HG02870 (cell line): Measurements from ENCODE around the gene HSBP1.

ENCODE experiments used
- ATAC-seq: cut with Tn5 transposase; IDR thresholded peaks from one replicate; pipeline ENCODE4 v1.9.1; 2021; ENCODE audit warnings: mild to moderate bottlenecking, moderate library complexity; ENCODE audit not compliant: unreplicated experiment

The HSBP1 gene

DNA sequence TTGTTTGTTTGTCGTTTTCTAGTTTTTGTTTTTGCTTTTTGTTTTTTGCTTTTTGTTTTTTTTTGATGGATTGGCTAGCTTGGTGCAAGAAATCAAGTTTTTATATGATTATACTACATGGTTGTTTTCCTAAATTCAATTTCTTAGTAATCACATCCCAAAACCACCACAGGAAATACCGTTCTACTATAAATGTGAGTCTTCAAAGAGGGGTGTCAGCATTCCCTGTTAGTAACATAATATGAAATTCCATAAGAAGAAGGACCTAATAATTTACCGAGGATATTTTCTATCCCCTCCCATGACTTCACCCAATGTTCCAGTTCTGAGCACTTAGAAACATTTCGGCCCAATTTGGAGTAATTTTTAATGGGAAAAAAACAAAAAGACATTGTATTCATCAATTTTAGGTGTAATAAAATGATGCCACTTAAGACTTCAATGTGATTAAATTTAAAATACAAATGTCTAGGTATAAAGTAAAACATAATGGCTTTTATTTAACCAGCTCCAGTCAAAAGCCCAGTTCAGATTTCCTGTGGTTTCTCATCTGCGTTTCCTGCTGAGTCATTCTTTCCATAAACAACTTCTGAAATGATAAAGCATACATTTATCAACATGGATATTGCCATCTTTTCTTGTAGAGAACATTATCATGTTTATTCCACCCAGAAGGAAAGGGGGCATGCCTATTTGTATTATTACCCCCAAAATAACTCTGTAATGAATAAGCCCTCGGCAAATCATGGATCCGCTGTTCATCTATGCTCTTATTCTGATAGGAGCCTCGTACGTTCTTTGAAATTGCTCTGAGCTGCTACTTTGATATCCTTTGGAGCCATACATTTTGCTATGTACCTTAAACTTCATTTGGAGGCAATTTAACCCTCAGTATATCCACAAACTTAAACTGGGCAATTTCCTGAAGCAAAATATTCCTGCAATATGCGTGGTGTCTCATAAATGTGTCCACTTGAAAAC is 28.1 kb downstream of the HSBP1 start:
- ATAC-seq: no peak

DNA sequence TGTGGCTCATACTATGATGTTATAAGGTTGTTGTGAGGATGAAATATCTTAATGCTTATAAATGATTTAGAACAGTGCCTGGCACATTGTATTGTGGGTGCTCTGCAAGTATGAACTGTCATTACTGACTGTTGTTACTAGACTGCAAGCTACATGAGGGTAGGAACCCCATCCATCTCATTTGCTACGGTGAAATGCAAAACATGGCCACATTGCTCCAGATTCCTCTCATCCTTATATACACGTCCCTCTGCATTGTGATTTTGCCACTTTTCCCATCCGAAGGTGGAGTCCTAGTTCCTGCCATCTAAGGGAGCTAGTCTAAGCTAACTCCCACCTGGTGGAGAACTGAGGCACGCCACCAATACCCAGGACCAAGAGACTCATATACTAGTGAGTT is 29.8 kb downstream of the HSBP1 start:
- no peak for ATAC-seq

- ATAC-seq: no peak
Observed at GRCh38 chr16:83838151-83838550, 30.4 kb downstream of the HSBP1 start.

DNA sequence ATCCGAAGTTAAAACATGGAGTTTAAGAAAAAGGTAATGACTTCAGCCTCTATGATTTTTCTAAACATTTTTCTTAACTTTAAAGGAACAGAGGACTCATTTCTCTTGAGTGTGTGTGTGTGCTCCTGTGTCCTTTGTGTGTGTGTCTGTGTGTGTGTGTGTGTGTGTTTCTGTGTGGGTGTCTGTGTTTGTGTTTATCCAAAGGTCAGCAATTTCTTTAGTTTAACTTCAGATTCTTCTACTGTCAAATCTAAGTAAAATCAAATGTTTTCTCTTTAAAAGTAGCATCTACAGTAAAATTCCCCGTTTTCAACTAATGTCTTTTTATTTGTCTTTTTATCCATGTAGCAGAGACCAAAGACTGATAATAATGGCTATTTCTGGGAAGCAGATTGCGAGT is 31.8 kb downstream of the HSBP1 start:
- ATAC-seq: no peak

GRCh38 chr16:83840060-83840617 is 32.4 kb downstream of the HSBP1 start:
- ATAC-seq: no peak

DNA sequence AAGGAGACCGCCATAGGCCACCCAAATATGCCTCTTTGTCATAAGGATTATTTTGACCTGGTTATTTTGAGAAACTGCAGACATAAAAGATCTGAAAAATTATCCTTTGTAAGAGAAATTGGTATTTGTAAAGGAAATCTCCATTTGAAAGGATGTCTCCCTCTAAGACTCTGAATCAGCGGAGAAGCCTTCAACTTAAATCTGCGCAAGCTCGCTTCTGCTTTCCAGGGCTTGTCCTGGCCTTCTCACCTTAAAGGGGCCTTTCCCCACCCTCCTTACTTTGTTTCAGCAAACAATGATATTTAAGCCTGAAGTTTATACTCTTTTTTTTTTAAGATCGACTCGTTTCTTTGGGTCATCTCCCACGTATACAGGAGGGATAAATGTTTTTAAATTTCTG is 34.5 kb downstream of the HSBP1 start:
- no peak for ATAC-seq

DNA sequence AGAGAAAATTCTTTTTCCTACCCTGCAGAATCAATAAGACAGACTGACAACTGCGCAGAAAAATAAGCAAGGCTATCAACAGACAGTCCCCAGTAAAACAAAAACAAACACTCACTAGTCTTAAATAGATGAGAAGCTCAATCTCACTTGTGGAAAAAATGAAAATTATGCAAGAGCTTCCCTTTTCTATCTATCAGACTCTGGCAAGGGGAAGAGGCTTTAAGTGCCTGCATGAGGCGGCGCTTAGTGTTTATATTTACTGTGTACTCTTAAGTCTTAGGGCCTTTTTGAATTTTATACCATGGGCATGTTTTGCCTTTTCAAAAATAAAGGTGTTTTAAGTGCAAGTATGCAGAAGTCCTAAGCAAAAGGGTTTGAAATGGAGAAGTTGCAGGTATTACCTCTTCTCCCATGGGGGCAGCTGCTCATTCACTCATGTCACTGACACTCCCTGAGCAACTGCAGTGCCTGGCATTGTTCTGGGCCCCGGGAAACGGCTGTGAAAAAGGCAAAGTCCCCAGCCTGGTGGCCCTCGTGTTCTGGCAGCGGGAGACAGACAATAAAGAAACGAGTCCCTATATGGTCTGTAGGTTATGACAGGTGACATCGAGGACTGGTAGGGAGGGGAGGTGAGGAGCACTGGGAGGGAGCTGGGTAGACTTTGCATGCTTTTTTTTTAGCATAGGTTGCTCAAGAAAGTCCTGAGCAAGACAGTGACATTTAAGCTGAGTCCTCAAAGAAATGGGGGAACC is 35.2 kb downstream of the HSBP1 start:
- no peak for ATAC-seq

- ATAC-seq: no peak
Observed at GRCh38 chr16:83843657-83844056, 35.9 kb downstream of the HSBP1 start.

DNA sequence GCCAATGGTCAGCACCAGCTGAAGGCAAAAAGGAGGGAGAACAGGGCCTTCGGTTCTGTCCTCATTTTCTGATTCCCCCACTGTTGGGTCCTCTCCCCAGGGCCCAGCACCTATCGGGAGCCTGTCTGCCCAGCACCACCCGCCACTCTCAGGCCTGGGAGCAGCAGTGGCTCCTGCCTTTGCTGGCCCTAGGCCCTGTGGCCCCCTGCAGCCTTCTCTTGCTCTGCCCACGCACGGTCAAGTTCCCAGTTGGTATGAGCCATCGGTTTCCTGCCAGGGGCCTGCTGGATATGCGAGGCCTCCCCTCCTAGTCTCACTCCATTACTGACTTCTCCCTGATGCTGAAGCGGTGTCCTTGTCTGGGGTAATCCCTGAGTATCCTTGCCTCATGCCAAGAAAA is 37.5 kb downstream of the HSBP1 start:
- ATAC-seq: no peak

DNA sequence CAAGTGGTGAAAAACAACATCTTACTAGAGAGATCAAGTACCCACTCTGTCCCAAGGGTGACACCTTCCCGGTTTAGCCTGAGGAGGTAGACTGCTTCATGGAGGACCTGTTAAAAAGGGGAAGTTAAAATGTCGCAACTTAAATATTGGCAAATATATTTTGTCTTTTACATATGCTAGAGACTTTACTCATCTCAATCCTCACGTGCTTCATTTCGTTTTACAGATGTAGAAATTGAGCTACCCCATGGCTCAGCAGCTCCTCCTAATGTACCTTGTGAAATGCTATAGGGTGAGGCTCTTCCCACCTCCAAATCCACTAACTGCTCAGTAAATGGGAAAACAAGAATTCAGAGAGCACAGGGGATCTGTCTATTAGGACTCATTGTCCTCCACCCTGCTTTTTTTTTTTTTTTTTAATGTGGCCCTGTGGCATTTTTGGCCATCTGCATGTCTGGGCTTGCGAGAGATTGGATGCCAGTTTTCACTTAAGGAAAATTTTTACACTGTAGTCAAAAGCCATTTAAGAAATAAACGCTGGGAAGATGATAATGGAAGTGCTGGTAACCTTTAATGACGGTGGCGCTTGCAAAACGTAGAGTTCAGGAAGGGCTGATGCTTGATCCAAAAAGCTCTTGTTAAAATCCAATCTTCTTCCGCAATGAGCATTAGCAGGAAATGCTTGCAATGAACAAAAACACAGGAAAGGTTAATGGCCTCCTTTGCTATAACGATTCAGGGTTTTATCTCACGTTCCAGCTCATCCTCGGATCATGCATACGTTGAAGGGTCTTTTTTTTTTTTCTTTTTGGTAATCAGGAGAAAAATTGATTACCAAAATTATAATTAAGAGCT is 39.8 kb downstream of the HSBP1 start:
- no peak for ATAC-seq

GRCh38 chr16:83849421-83849820 is 41.6 kb downstream of the HSBP1 start:
- no peak for ATAC-seq

DNA sequence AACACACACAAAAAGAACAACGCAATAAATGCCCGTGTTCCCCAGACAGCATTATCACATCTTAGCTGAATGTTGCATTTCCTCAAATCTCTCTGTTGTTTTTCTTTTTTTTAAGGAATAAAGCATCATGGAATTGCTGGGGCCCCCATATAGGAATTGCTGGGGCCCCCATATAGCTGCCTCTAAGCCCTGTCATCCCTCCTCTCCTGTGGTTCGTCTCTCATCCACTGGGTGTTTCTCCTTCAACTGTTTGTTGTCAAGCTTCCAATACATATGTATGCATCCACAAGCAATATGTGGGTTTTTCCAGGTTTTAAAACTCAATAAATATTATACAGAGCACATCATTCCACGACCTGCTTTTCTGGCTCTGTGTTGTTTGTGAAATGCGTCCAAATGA is 43.2 kb downstream of the HSBP1 start:
- ATAC-seq: no peak

DNA sequence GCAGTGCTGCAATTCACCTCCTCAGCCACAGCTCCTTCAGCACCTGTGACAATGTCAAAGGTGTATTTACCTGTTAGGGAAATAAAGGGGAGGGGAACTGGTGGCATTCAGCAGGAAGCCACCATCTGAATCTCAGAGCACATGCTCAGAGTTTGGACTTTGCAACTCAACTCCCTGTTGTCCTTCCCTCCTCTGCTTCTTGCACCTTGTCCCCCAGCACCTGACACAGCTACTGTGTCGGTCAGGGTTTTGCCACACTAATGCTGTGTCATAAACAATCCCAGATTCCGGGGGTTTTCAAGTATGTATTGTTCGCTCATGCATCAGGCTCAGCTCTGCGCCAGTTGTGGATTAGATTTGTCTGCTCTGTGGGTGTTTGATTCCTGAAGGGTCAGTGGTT is 43.7 kb downstream of the HSBP1 start:
- ATAC-seq: no peak

DNA sequence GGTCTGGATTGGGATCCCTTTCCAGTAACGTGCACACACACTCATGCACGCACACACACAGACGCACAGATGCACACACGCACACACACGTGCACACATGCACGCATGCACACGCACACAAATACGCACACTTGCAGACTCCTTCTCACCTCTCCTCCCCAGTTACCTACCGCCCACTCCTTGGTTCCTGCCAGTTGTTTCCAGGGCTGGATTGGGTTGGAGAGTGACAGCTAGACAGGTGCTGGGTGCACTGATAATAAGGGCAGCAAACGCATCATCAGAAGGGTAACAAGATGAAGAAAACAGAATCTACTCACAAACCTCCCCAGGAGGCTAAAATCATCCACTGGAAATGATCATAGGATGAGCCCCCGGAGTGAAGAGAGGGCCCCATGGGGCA is 45.0 kb downstream of the HSBP1 start:
- ATAC-seq: no peak

GRCh38 chr16:83853834-83854233 is 46.1 kb downstream of the HSBP1 start:
- no peak for ATAC-seq

DNA sequence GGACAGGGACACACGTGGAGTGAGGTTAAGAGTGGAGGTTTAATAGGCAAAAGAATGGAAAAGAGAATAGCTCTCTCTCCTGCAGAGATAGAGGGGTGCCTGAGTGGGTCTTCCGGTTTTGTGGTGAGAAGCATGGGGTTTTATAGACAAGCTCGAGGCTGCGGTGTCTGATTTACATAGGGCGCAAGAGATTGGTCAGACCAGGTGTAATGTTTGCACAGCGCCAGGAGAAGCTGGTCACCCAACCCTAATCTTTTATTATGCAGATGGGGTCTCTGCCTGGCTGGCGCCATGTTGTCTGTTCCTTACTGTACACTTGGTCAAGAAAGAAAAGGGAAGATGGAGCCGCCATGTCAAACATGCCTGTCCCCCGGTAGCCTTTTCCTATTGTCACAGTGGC is 46.6 kb downstream of the HSBP1 start:
- no peak for ATAC-seq

GRCh38 chr16:83856792-83857191 is 49.0 kb downstream of the HSBP1 start:
- ATAC-seq: no peak

- no peak for ATAC-seq
Observed at GRCh38 chr16:83859265-83859664, 51.5 kb downstream of the HSBP1 start.

- ATAC-seq: no peak
Observed at GRCh38 chr16:83862661-83863060, 54.9 kb downstream of the HSBP1 start.

DNA sequence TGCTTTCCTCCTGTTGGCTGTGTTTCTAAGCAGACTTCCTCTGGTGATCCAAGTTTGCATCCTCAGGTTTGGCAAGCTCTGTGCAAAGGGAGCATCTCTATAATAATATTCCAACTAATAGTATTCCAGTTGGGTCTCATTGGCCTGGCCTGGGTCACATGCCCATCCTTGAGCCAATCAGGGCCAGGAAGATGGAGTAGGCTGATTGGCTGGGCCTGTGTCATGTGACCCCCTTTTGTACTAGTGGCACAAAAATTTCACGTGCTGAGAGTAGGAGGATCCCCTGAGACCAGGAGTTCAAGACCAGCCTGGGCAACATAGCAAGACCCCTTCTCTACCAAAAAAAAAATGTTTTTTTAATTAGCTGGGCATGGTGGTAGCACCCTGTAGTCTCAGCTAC is 55.9 kb downstream of the HSBP1 start:
- no peak for ATAC-seq
